ENCODE data around the gene NTM. TPM values are rescaled to one million over a fixed set of nuclear protein-coding genes. Genes with fewer than 3 reads are reported as not detected.
A peak's percentile ranks its signal among the peaks of the same experiment; 100 is the strongest.

Gene NTM
- total and polyA plus RNA-seq, 5 donors, result 35.0 to 148 (median 88.2) TPM

- intact Hi-C loops (cut with DNase I), result no loop called here
- H3K9me3 ChIP-seq (ENCODE audit: control insufficient read depth, low read length), result no peaks in the 10 kb centered on the region
- no peaks in the 10 kb centered on the region for H3K4me1 ChIP-seq (ENCODE audit: control insufficient read depth, insufficient read depth, low read length)
- ATAC-seq, result no peak
- whole genome bisulfite sequencing, result 89% methylated on average over 2 of the region's 2 CpGs
- H3K27ac ChIP-seq (ENCODE audit: low read length), result no peak overlapping the region
- H3K27me3 ChIP-seq (ENCODE audit: control insufficient read depth, insufficient read depth), result no peaks in the 10 kb centered on the region
- no peak overlapping the region for H3K4me3 ChIP-seq (ENCODE audit: low read length)
- no peak for DNase-seq
Observed at GRCh38 chr11:131759140-131759539, 388.7 kb downstream of the NTM start.

- H3K27ac ChIP-seq (ENCODE audit: low read length), result no peak overlapping the region
- H3K4me3 ChIP-seq (ENCODE audit: low read length), result no peak overlapping the region
- H3K4me1 ChIP-seq (ENCODE audit: control insufficient read depth, insufficient read depth, low read length), result no peaks in the 10 kb centered on the region
- 31% methylated on average over 26 of the region's 26 CpGs for WGBS
- no peak for DNase-seq
- no peaks in the 10 kb centered on the region for H3K9me3 ChIP-seq (ENCODE audit: control insufficient read depth, low read length)
- ATAC-seq, result peak in 1 of 2 donors; percentile 59
- intact Hi-C loops (cut with DNase I), result no loop called here
- H3K27me3 ChIP-seq (ENCODE audit: control insufficient read depth, insufficient read depth), result no peaks in the 10 kb centered on the region
Observed at GRCh38 chr11:131760091-131761061, 390.0 kb downstream of the NTM start.

- ATAC-seq (peak in 1 of 2 donors; percentile 33), DNase-seq (peak in 1 of 3 donors; percentile 50)
- Histone ChIP-seq H3K27ac (ENCODE audit: low read length) (no peak overlapping the region), H3K27me3 (ENCODE audit: control insufficient read depth, insufficient read depth) (no peaks in the 10 kb centered on the region), H3K9me3 (ENCODE audit: control insufficient read depth, low read length) (no peaks in the 10 kb centered on the region), H3K4me1 (ENCODE audit: control insufficient read depth, insufficient read depth, low read length) (no peaks in the 10 kb centered on the region), H3K4me3 (ENCODE audit: low read length) (no peak overlapping the region)
- WGBS, result 92% methylated on average over 17 of the region's 17 CpGs
- intact Hi-C loops (cut with DNase I), result no loop called here
Observed at GRCh38 chr11:131762346-131763110, 392.1 kb downstream of the NTM start.

GRCh38 chr11:131763193-131763890 lies 392.9 kb downstream of the NTM start:
- ATAC-seq (no peak), DNase-seq (no peak)
- Histone ChIP-seq H3K4me1 (ENCODE audit: control insufficient read depth, insufficient read depth, low read length) (no peaks in the 10 kb centered on the region), H3K9me3 (ENCODE audit: control insufficient read depth, low read length) (no peaks in the 10 kb centered on the region), H3K27me3 (ENCODE audit: control insufficient read depth, insufficient read depth) (no peaks in the 10 kb centered on the region), H3K4me3 (ENCODE audit: low read length) (no peak overlapping the region), H3K27ac (ENCODE audit: low read length) (no peak overlapping the region)
- intact Hi-C loops (cut with DNase I), result no loop called here
- WGBS, result 52% methylated on average over 4 of the region's 4 CpGs

GRCh38 chr11:131764126-131764525 lies 393.7 kb downstream of the NTM start:
- Histone ChIP-seq H3K4me1 (ENCODE audit: control insufficient read depth, insufficient read depth, low read length) (no peaks in the 10 kb centered on the region), H3K27ac (ENCODE audit: low read length) (no peak overlapping the region), H3K27me3 (ENCODE audit: control insufficient read depth, insufficient read depth) (no peaks in the 10 kb centered on the region), H3K4me3 (ENCODE audit: low read length) (no peak overlapping the region), H3K9me3 (ENCODE audit: control insufficient read depth, low read length) (no peaks in the 10 kb centered on the region)
- intact Hi-C loops (cut with DNase I), result no loop called here
- no peak for ATAC-seq
- 85% methylated on average over 5 of the region's 5 CpGs for WGBS
- DNase-seq, result no peak

- no peak for ATAC-seq
- no peaks in the 10 kb centered on the region for H3K4me1 ChIP-seq (ENCODE audit: control insufficient read depth, insufficient read depth, low read length)
- H3K27ac ChIP-seq (ENCODE audit: low read length), result no peak overlapping the region
- DNase-seq, result no peak
- H3K27me3 ChIP-seq (ENCODE audit: control insufficient read depth, insufficient read depth), result no peaks in the 10 kb centered on the region
- intact Hi-C loops (cut with DNase I), result no loop called here
- no peaks in the 10 kb centered on the region for H3K9me3 ChIP-seq (ENCODE audit: control insufficient read depth, low read length)
- 75% methylated on average over 3 of the region's 3 CpGs for WGBS
- no peak overlapping the region for H3K4me3 ChIP-seq (ENCODE audit: low read length)
Observed at GRCh38 chr11:131764649-131765048, 394.2 kb downstream of the NTM start.

GRCh38 chr11:131766637-131767036 lies 396.2 kb downstream of the NTM start:
- WGBS, result 85% methylated on average over 7 of the region's 7 CpGs
- ATAC-seq, result no peak
- no peak for DNase-seq
- intact Hi-C loops (cut with DNase I), result no loop called here
- Histone ChIP-seq H3K4me1 (ENCODE audit: control insufficient read depth, insufficient read depth, low read length) (no peaks in the 10 kb centered on the region), H3K27ac (ENCODE audit: low read length) (no peak overlapping the region), H3K9me3 (ENCODE audit: control insufficient read depth, low read length) (no peaks in the 10 kb centered on the region), H3K27me3 (ENCODE audit: control insufficient read depth, insufficient read depth) (no peaks in the 10 kb centered on the region), H3K4me3 (ENCODE audit: low read length) (no peak overlapping the region)

- H3K4me1 ChIP-seq (ENCODE audit: control insufficient read depth, insufficient read depth, low read length), result no peaks in the 10 kb centered on the region
- no peak overlapping the region for H3K27ac ChIP-seq (ENCODE audit: low read length)
- no peak for DNase-seq
- intact Hi-C loops (cut with DNase I), result no loop called here
- WGBS, result 72% methylated on average over 4 of the region's 4 CpGs
- no peak for ATAC-seq
- H3K9me3 ChIP-seq (ENCODE audit: control insufficient read depth, low read length), result no peaks in the 10 kb centered on the region
- H3K27me3 ChIP-seq (ENCODE audit: control insufficient read depth, insufficient read depth), result no peaks in the 10 kb centered on the region
- no peak overlapping the region for H3K4me3 ChIP-seq (ENCODE audit: low read length)
Observed at GRCh38 chr11:131767421-131767820, 397.0 kb downstream of the NTM start.

- WGBS, result 81% methylated on average over 5 of the region's 5 CpGs
- intact Hi-C loops (cut with DNase I), result no loop called here
- no peak for DNase-seq
Observed at GRCh38 chr11:131770801-131771200, 400.4 kb downstream of the NTM start.

GRCh38 chr11:131771471-131771870 lies 401.1 kb downstream of the NTM start:
- 59% methylated on average over 1 of the region's 1 CpG for WGBS
- intact Hi-C loops (cut with DNase I), result no loop called here
- Histone ChIP-seq H3K27me3 (ENCODE audit: control insufficient read depth, insufficient read depth) (no peaks in the 10 kb centered on the region), H3K4me3 (ENCODE audit: low read length) (no peak overlapping the region), H3K27ac (ENCODE audit: low read length) (no peak overlapping the region), H3K4me1 (ENCODE audit: control insufficient read depth, insufficient read depth, low read length) (no peaks in the 10 kb centered on the region), H3K9me3 (ENCODE audit: control insufficient read depth, low read length) (no peaks in the 10 kb centered on the region)
- no peak for DNase-seq
- ATAC-seq, result no peak

More at GRCh38 chr11:131770801-131771200, 400.4 kb downstream of the NTM start:
- H3K9me3 ChIP-seq (ENCODE audit: control insufficient read depth, low read length), result no peaks in the 10 kb centered on the region
- H3K27me3 ChIP-seq (ENCODE audit: control insufficient read depth, insufficient read depth), result no peaks in the 10 kb centered on the region
- ATAC-seq, result no peak
- H3K4me3 ChIP-seq (ENCODE audit: low read length), result no peak overlapping the region
- no peaks in the 10 kb centered on the region for H3K4me1 ChIP-seq (ENCODE audit: control insufficient read depth, insufficient read depth, low read length)
- H3K27ac ChIP-seq (ENCODE audit: low read length), result no peak overlapping the region

GRCh38 chr11:131773626-131774025 lies 403.2 kb downstream of the NTM start:
- no peak overlapping the region for H3K4me3 ChIP-seq (ENCODE audit: low read length)
- intact Hi-C loops (cut with DNase I), result no loop called here
- 90% methylated on average over 6 of the region's 6 CpGs for WGBS

More at GRCh38 chr11:131773626-131774025, 403.2 kb downstream of the NTM start:
- Histone ChIP-seq H3K27me3 (ENCODE audit: control insufficient read depth, insufficient read depth) (no peaks in the 10 kb centered on the region), H3K4me1 (ENCODE audit: control insufficient read depth, insufficient read depth, low read length) (no peaks in the 10 kb centered on the region), H3K27ac (ENCODE audit: low read length) (no peak overlapping the region), H3K9me3 (ENCODE audit: control insufficient read depth, low read length) (no peaks in the 10 kb centered on the region)
- DNase-seq, result no peak
- no peak for ATAC-seq
